ENCODE measurements around the gene GPC6. TPM values are rescaled to one million over a fixed set of nuclear protein-coding genes. Genes with fewer than 3 reads are reported as not detected.

The GPC6 gene
- total and polyA plus RNA-seq, 9 of the 15 experiments (the other 6 are each of a cell fraction or from before 2014, with no cell fraction given) = under 0.01 to 0.20 (median 0.01) TPM; not detected in 4

DNA sequence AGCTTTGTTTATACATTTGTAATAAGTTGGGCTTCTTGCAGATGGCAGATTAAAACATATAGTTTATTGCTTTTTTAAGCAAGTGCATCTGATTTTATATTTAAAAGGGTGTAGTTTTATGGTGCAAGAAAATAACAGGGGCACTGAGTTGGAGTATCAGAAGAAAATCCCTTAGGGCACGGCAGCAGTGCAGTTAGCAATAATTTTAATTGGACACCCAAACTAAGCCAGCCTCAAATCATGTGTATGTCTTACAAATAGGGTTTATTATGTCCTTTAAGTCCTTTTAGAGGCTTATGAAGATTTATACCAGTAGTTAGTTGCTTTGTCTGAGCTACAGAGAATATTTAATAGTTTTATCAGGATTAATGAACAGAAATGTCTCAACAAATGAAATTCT, 57.5 kb downstream of the GPC6 start (continued):
- TF ChIP-seq, protein P1, sequence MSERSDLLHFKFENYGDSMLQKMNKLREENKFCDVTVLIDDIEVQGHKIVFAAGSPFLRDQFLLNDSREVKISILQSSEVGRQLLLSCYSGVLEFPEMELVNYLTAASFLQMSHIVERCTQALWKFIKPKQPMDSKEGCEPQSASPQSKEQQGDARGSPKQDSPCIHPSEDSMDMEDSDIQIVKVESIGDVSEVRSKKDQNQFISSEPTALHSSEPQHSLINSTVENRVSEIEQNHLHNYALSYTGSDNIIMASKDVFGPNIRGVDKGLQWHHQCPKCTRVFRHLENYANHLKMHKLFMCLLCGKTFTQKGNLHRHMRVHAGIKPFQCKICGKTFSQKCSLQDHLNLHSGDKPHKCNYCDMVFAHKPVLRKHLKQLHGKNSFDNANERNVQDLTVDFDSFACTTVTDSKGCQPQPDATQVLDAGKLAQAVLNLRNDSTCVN (CRISPR knock-in tag; IDR thresholded peaks at IDR 0.05) = no peak
- no peak for TF ChIP-seq RBM25 (IDR thresholded peaks at IDR 0.05; ENCODE audit: low read depth, low read length, severe bottlenecking)

DNA sequence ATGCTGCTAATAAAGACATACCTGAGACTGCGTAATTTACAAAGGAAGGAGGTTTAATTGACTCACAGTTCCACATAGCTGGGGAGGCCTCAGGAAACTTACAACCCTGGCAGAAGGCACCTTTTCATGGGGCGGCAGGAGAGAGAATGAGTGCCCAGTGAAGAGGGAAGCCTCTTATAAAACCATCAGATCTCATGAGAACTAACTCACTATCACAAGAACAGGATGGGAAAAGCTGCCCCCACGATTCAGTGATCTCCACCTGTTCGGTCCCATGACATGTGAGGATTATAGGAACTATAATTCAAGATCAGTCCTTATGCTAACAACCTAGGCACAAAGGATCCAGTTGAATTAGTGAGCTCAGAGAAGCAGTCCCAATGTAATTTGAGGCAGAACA, 59.4 kb downstream of the GPC6 start:
- no peak overlapping the region for H3K9ac ChIP-seq (ENCODE audit: insufficient read depth in 1 of 2, low read depth in 2 of 2, low read length in 2 of 2)
- BruUV-seq (replicated peaks) = no TSS peak
- ChIA-PET POLR2A (interaction anchor here (0.7 to 1.7 kb wide), 6 partner anchors 9 to 72 kb away, joined by 3 to 8 read pairs (median 4); no protein-coding TSS in a partner anchor), CTCF (ENCODE audit: low intra/inter-chr PET ratio) (no interaction called here)
- peaks cover 0 to 9% of the 10 kb centered on the region in 2 experiments; a peak in 2 of 5 replicates for H3K4me1 ChIP-seq (replicated peaks in 1 of 2; ENCODE audit: control insufficient read depth in 2 of 2, insufficient read depth in 2 of 2, low read length in 2 of 2)
- FAIRE-seq (no peak), ATAC-seq (no peak; the same call in 2 of the 3 replicates), DNase-seq (ENCODE audit: extremely low read depth in 1 of 4, low spot score in 3 of 4) (no peak)
- no peaks in the 10 kb centered on the region for H3K36me3 ChIP-seq (ENCODE audit: control insufficient read depth, insufficient read depth, low read length)
- in situ Hi-C loops (cut with MboI) = no loop called here
- H3K27ac ChIP-seq (ENCODE audit: extremely low read depth, low read depth, low read length) = no peak overlapping the region
- no peak overlapping the region for H3K4me2 ChIP-seq (ENCODE audit: insufficient read depth, low read length)
- H4K20me1 ChIP-seq (replicated peaks; ENCODE audit: control insufficient read depth, insufficient read depth, low read length) = no peaks in the 10 kb centered on the region
- no peak overlapping the region for H3K4me3 ChIP-seq
- H3K79me2 ChIP-seq (ENCODE audit: control insufficient read depth, insufficient read depth, low read length) = no peaks in the 10 kb centered on the region
- WGBS (ENCODE audit: insufficient coverage, low coverage, missing lambda C conversion rate) = 2% methylated on average over 4 of the region's 4 CpGs
- intact Hi-C loops (cut with micrococcal nuclease) = no loop called here
- H3K9me3 ChIP-seq (replicated peaks; ENCODE audit: control insufficient read depth, insufficient read depth, low read depth, low read length) = no peaks in the 10 kb centered on the region
- H3K27me3 ChIP-seq (ENCODE audit: control insufficient read depth in 2 of 2, insufficient read depth in 2 of 2, low read length in 2 of 2) = peaks cover 4% of the 10 kb centered on the region in 2 experiments; a peak in 1 of 5 replicates
- H3K9me1 ChIP-seq (ENCODE audit: control insufficient read depth, insufficient read depth, low read length) = no peaks in the 10 kb centered on the region
- no peak overlapping the region for H2AFZ ChIP-seq (ENCODE audit: low read depth, low read length)
- TF ChIP-seq NELFE (IDR thresholded peaks at IDR 0.05; ENCODE audit: insufficient read depth, insufficient read length) (no peak), NR2C2 (CRISPR knock-in tag; IDR thresholded peaks at IDR 0.05) (no peak), NR2C2 (tag; IDR thresholded peaks at IDR 0.05) (no peak), TCF7L2 (IDR thresholded peaks at IDR 0.05; ENCODE audit: low read depth, low read length) (no peak), PURB (CRISPR knock-in tag; IDR thresholded peaks at IDR 0.05; ENCODE audit: low read depth) (no peak)
- TF ChIP-seq, protein P2, sequence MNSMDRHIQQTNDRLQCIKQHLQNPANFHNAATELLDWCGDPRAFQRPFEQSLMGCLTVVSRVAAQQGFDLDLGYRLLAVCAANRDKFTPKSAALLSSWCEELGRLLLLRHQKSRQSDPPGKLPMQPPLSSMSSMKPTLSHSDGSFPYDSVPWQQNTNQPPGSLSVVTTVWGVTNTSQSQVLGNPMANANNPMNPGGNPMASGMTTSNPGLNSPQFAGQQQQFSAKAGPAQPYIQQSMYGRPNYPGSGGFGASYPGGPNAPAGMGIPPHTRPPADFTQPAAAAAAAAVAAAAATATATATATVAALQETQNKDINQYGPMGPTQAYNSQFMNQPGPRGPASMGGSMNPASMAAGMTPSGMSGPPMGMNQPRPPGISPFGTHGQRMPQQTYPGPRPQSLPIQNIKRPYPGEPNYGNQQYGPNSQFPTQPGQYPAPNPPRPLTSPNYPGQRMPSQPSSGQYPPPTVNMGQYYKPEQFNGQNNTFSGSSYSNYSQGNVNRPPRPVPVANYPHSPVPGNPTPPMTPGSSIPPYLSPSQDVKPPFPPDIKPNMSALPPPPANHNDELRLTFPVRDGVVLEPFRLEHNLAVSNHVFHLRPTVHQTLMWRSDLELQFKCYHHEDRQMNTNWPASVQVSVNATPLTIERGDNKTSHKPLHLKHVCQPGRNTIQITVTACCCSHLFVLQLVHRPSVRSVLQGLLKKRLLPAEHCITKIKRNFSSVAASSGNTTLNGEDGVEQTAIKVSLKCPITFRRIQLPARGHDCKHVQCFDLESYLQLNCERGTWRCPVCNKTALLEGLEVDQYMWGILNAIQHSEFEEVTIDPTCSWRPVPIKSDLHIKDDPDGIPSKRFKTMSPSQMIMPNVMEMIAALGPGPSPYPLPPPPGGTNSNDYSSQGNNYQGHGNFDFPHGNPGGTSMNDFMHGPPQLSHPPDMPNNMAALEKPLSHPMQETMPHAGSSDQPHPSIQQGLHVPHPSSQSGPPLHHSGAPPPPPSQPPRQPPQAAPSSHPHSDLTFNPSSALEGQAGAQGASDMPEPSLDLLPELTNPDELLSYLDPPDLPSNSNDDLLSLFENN (IDR thresholded peaks at IDR 0.05; ENCODE audit: low read depth in 2 of 2, low read length in 2 of 2) = no peak
- TF ChIP-seq, protein P3, sequence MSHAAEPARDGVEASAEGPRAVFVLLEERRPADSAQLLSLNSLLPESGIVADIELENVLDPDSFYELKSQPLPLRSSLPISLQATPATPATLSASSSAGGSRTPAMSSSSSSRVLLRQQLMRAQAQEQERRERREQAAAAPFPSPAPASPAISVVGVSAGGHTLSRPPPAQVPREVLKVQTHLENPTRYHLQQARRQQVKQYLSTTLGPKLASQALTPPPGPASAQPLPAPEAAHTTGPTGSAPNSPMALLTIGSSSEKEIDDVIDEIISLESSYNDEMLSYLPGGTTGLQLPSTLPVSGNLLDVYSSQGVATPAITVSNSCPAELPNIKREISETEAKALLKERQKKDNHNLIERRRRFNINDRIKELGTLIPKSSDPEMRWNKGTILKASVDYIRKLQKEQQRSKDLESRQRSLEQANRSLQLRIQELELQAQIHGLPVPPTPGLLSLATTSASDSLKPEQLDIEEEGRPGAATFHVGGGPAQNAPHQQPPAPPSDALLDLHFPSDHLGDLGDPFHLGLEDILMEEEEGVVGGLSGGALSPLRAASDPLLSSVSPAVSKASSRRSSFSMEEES (CRISPR knock-in tag; IDR thresholded peaks at IDR 0.05) = no peak
- TF ChIP-seq, protein P4, sequence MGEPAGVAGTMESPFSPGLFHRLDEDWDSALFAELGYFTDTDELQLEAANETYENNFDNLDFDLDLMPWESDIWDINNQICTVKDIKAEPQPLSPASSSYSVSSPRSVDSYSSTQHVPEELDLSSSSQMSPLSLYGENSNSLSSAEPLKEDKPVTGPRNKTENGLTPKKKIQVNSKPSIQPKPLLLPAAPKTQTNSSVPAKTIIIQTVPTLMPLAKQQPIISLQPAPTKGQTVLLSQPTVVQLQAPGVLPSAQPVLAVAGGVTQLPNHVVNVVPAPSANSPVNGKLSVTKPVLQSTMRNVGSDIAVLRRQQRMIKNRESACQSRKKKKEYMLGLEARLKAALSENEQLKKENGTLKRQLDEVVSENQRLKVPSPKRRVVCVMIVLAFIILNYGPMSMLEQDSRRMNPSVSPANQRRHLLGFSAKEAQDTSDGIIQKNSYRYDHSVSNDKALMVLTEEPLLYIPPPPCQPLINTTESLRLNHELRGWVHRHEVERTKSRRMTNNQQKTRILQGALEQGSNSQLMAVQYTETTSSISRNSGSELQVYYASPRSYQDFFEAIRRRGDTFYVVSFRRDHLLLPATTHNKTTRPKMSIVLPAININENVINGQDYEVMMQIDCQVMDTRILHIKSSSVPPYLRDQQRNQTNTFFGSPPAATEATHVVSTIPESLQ (CRISPR knock-in tag; IDR thresholded peaks at IDR 0.05) = no peak
- TF ChIP-seq, protein P5, sequence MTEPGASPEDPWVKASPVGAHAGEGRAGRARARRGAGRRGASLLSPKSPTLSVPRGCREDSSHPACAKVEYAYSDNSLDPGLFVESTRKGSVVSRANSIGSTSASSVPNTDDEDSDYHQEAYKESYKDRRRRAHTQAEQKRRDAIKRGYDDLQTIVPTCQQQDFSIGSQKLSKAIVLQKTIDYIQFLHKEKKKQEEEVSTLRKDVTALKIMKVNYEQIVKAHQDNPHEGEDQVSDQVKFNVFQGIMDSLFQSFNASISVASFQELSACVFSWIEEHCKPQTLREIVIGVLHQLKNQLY (CRISPR knock-in tag; conservative IDR thresholded peaks at IDR 0.05) = 0 out of 4 replicates have a peak, but pooled peaks of 1 of the 2 experiments have one; percentile 67
